GM18909 (cell line): ENCODE data around the gene CD86.

Experiments
- ATAC-seq: cut with Tn5 transposase; IDR thresholded peaks from one replicate; pipeline ENCODE4 v1.9.1; 2021; ENCODE audit warnings: mild to moderate bottlenecking; ENCODE audit not compliant: unreplicated experiment, poor library complexity

CD86 gene

GRCh38 chr3:122057671-122058070 lies 2.5 kb downstream of the CD86 start:
- ATAC-seq = no peak

- no peak for ATAC-seq
Measured at GRCh38 chr3:122058294-122058693, 3.1 kb downstream of the CD86 start.

GRCh38 chr3:122060040-122060698 lies 5.0 kb downstream of the CD86 start:
- no peak for ATAC-seq

- ATAC-seq = peak; percentile 37
Measured at GRCh38 chr3:122063908-122064307, 8.7 kb downstream of the CD86 start.

DNA sequence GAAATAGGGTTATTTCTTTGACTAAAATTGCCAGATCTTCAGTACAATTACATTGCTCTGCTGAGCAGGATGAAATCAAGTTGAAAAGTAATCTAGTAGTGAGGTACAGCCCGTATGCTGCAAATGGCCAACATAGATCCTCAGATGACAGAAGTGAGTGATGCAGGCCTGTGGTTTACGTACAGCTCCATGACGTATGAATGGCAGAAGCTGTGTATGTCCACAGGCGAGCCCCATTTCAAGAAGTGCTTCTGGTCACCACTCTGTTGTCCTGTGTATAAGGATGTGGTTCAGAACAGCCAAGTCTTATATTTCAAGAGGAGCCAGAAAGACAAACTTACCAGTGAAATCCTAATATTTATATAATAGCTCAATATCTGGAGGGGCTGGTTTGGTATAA lies 9.2 kb downstream of the CD86 start:
- ATAC-seq = no peak

GRCh38 chr3:122066331-122067213 lies 11.4 kb downstream of the CD86 start:
- ATAC-seq = peak; percentile 28

GRCh38 chr3:122067214-122067550 lies 12.0 kb downstream of the CD86 start:
- peak; percentile 44 for ATAC-seq

- ATAC-seq = peak; percentile 52
Measured at GRCh38 chr3:122067588-122068240, 12.6 kb downstream of the CD86 start.

DNA sequence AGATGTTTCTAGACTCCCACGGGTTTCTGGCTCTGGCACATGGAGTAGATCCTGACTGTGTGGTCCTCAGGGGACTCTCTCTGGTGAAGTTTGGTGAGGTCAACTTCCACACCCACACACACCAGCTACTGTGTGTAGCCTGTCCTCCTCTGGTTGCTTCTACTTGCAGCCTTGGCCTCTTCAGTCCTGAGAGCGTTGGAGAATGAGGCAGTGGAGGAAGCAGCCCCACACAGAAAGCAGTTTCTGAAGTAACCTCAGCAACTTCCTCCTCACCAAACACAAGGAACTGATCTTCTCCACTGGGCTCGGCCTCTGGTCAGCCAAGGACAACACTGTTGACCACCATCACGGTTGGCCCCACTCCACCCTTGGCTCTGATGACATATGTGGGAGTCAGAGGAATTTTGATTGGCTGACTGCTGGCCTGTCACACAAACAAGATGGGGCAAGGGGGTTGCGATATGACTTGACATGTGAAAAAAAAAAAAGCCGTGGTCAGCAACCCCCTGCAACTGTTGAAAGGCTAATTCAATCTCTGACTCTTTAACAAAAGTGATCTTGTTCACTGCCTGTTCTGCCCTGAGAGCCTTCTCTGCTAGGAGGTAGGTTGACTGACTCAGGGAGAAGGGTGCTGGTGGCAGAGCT lies 19.6 kb downstream of the CD86 start:
- peak; percentile 67 for ATAC-seq

DNA sequence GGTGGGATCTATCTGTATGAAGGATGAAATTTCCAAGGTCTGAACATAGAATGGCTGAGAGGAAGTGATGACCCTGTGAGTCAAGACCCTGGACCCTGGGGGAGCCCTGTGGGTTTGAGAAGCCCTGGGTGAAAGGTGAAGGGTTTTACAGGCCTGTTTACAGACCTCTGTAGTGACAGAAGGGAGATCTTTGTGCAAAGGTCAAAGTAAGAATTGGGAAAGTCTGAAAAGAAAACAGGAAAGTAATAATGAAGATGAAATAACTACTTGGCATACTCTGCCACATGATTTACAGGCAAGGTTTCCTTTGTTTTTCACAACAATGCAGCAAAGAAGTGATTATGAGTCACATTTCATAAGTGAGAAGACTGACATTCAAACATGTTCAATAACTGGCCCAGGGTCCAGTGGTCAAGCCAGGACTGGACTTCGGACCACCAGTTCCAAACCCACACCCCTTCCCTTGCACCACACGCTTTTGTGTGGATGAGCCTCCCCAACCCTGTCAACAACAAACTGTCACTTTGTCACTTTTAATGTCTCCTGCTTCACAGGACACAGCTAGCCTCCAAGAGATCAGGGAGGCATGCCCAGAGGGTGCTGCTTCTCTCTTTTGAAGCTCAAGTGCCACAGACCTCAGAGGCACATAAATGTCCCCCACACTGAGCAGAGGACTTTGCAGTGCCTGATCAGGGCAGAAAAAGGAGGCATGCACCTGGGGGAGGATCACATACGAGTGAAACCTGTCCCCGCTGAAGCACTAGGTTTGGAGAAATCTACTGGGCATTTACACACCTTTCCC lies 21.5 kb downstream of the CD86 start:
- ATAC-seq = no peak

GRCh38 chr3:122077293-122078234 lies 22.4 kb downstream of the CD86 start:
- peak; percentile 27 for ATAC-seq

GRCh38 chr3:122078235-122078935 lies 23.2 kb downstream of the CD86 start:
- no peak for ATAC-seq

- ATAC-seq = no peak
Measured at GRCh38 chr3:122079524-122080206, 24.5 kb downstream of the CD86 start.

DNA sequence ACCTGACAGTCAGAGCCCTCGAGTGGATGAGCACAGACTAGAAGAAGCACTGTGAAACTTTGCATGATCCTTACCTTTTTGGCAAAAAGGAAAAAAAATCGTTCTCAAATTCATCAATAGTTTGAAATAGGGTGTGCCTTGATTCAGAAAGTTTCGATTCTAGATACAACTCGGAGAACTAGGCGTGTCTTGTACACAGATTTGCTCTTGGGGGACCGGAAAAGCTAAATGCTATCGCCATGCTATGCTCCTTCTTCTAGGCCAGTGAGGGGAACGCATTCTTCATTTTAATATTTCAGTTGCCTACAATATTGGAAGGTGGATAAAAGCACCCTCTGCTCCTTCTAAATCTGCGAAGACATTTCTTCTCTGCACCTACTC lies 25.0 kb downstream of the CD86 start:
- ATAC-seq = no peak

DNA sequence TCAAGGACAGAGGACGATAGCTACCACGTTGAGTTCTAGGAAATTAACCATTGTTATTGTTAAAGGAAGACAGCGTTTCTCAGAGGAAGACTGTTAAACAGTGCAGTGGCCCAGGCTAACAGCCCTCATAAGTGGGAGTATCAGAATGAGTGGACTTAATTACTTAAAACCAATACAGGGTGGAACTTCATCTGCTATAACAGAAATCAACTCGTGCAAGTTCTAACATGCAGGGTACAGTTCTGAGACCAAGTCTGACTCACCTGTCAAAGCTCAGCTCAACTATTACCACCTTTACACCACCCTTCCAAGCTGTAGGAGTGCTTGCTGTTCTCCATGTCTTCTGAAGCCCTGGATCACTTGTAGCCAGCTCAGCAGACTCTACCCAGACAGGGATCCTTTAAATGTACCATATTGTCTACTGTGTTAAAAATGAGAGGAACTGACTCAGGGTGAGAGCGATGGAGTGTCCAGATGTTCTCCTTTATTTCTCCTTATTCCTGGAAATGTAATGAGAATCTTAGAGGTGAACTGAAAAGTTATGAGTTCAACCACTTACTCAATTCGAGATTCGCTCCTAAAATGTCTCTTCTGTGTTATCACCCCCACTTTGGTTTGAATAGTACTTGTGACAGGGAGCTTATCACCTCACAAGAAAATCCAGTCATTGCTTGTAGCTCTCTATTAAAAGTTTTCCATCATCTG lies 26.5 kb downstream of the CD86 start:
- ATAC-seq = peak; percentile 46

- ATAC-seq = no peak
Measured at GRCh38 chr3:122082357-122082756, 27.2 kb downstream of the CD86 start.

GRCh38 chr3:122084799-122085198 lies 29.6 kb downstream of the CD86 start:
- ATAC-seq = no peak
